ENCODE measurements around the gene CRYZ. TPM values are rescaled to one million over a fixed set of nuclear protein-coding genes. Genes with fewer than 3 reads are reported as not detected.
"Not testable (repeated sequence)": the region's sequence is repeated elsewhere in the genome, so short reads cannot be mapped to it uniquely, and the experiment has no call there.

The CRYZ gene
- total RNA-seq, 1 experiment from 2014 or later: 46.3 TPM

DNA sequence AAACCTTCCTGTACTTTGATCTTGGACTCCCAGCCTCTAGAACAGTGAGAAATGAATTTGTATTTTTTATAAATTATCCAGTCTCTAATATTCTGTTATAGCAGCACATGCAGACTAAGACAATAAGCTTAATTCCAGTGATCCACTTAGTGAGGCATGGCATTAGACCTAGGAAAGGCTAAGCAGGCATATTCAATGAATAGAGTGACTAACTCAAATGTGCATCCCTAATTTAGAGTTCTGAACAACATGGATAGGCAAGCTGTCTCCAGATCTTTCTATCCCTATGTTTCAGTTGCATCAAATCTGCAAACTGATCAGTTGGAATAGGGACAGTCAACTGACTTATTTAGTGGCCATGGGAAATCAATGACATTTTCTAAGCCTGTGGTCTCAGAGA lies 54.9 kb downstream of the CRYZ start:
- no peak for DNase-seq (ENCODE audit: low spot score)
- H3K27me3 ChIP-seq (replicated peaks; ENCODE audit: insufficient read depth, low read depth, low read length, poor library complexity): peaks cover 24% of the 10 kb centered on the region
- intact Hi-C loops (cut with micrococcal nuclease; ENCODE audit: unreplicated experiment): no loop called here
- BruUV-seq (replicated peaks): no TSS peak
- H3K4me3 ChIP-seq (ENCODE audit: low read depth, low read length, poor library complexity, severe bottlenecking): no peak overlapping the region
- no peaks in the 10 kb centered on the region for H3K36me3 ChIP-seq (ENCODE audit: insufficient read depth, low read length, poor library complexity, severe bottlenecking)
- no peaks in the 10 kb centered on the region for H3K9me3 ChIP-seq (ENCODE audit: low read depth, low read length, poor library complexity, severe bottlenecking)
- no peak overlapping the region for H3K27ac ChIP-seq (ENCODE audit: low read depth, low read length, poor library complexity, severe bottlenecking)
- ChIA-PET CTCF (no interaction called here), POLR2A (ENCODE audit: low non-redundant PET) (no interaction called here)
- H3K4me1 ChIP-seq (ENCODE audit: insufficient read depth, low read length, poor library complexity, severe bottlenecking): no peaks in the 10 kb centered on the region
- TF ChIP-seq, protein P1, sequence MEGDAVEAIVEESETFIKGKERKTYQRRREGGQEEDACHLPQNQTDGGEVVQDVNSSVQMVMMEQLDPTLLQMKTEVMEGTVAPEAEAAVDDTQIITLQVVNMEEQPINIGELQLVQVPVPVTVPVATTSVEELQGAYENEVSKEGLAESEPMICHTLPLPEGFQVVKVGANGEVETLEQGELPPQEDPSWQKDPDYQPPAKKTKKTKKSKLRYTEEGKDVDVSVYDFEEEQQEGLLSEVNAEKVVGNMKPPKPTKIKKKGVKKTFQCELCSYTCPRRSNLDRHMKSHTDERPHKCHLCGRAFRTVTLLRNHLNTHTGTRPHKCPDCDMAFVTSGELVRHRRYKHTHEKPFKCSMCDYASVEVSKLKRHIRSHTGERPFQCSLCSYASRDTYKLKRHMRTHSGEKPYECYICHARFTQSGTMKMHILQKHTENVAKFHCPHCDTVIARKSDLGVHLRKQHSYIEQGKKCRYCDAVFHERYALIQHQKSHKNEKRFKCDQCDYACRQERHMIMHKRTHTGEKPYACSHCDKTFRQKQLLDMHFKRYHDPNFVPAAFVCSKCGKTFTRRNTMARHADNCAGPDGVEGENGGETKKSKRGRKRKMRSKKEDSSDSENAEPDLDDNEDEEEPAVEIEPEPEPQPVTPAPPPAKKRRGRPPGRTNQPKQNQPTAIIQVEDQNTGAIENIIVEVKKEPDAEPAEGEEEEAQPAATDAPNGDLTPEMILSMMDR (conservative IDR thresholded peaks at IDR 0.05; ENCODE audit: low read depth, low read length): no peak
- TF ChIP-seq EZH2 (IDR thresholded peaks at IDR 0.05; ENCODE audit: borderline replicate concordance, low read depth, low read length, poor library complexity, severe bottlenecking): no peak

DNA sequence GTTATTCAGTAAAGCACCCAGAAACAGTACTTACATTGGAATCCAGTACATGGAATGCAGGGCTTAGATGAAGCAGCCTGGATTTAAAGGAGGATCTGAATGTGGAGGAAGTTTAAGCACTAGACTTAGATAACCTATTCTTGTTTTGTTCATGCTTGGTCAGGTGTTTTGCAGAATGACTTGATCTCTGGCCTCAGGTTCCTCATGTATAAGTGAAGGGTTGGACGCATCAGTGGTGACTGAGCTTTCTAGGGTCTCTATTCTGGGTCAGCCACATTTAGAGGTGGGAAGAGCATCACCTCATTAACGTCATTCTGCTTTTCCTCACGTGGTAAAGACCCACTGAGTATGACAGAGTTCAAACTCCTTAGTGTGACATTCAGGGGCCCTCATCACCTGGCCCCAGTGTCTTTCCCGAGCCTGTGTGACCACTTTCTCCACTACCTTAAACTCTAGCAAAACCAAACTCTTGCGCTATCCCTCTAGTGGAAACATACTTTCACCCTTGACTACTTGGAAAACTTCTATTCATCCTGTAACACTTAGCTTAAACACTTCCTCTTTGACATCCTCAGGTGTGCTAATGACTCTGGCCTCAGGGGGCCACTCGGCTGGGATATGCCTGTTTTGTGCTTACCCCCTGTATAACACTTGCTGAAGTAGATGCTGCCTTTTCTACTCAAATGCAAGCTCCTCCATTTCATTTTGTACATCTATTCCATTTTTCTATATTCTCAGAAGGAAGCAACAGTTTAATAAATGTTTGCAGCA lies 58.4 kb downstream of the CRYZ start:
- no TSS peak for BruUV-seq (replicated peaks)
- Histone ChIP-seq H3K4me1 (ENCODE audit: insufficient read depth, low read length, poor library complexity, severe bottlenecking) (no peaks in the 10 kb centered on the region), H3K27me3 (replicated peaks; ENCODE audit: insufficient read depth, low read depth, low read length, poor library complexity) (peaks cover 29% of the 10 kb centered on the region), H3K27ac (ENCODE audit: low read depth, low read length, poor library complexity, severe bottlenecking) (no peak overlapping the region), H3K36me3 (ENCODE audit: insufficient read depth, low read length, poor library complexity, severe bottlenecking) (no peaks in the 10 kb centered on the region), H3K4me3 (ENCODE audit: low read depth, low read length, poor library complexity, severe bottlenecking) (no peak overlapping the region), H3K9me3 (ENCODE audit: low read depth, low read length, poor library complexity, severe bottlenecking) (no peaks in the 10 kb centered on the region)
- CTCF ChIA-PET: no interaction called here
- DNase-seq (ENCODE audit: low spot score): no peak
- POLR2A ChIA-PET (ENCODE audit: low non-redundant PET): interaction anchor here (0.6 kb wide), 1 partner anchor 123 kb away, joined by 4 read pairs; no protein-coding TSS in a partner anchor
- no peak for TF ChIP-seq EZH2 (IDR thresholded peaks at IDR 0.05; ENCODE audit: borderline replicate concordance, low read depth, low read length, poor library complexity, severe bottlenecking)
- TF ChIP-seq, protein P1 (conservative IDR thresholded peaks at IDR 0.05; ENCODE audit: low read depth, low read length): no peak
- intact Hi-C loops (cut with micrococcal nuclease; ENCODE audit: unreplicated experiment): no loop called here

DNA sequence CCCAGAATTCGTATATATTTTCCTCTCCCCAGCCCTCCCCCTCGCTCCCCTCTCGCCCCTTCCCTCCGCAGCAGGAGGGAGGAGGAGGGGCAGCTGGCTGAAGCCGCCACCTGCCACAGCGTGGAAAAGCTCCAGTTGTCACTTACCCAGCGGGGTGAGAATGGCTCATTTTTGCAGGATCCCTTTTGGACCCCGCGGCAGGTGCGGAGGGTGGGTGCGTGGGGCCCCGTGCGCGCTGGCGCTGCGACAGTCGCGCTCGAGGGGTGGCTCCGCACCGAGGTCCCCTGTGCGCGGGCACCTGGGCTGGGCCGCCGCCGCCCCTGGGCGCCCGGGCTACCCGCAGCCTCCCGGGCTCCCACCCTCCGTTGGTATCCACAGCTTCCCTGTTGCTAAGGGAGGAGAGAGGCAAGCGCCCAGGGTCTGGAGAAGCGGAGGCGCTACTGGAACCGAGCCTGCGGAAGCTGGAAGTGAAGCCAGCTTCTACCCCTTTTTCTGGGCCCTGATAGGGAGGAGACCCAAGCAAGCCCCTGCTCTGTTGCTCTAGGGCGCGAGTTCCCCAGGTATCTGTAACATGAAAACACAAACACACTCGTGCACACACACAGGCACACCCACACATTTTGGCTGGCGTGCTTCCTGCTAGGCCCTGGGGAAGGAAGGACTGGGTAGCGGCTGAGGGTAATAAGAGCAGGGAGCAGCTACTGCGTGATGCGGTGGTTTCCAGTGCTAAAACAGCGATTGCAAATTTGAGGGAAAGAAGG lies 59.3 kb downstream of the CRYZ start, which contains the start of gene ERICH3:
Gene ERICH3 (minus strand): TSS at position 442 of the 761 bp plus-strand sequence. CDS start 273 bp downstream, at position 169.
- H3K4me3 ChIP-seq (ENCODE audit: low read depth, low read length, poor library complexity, severe bottlenecking): peak within 1 kb of the TSS; percentile 41
- no peak within 1 kb of the TSS for H3K27ac ChIP-seq (ENCODE audit: low read depth, low read length, poor library complexity, severe bottlenecking)
- DNase-seq (ENCODE audit: low spot score): peak; percentile 12
- TF ChIP-seq, protein P1 (conservative IDR thresholded peaks at IDR 0.05; ENCODE audit: low read depth, low read length): no peak
- no peak for TF ChIP-seq EZH2 (IDR thresholded peaks at IDR 0.05; ENCODE audit: borderline replicate concordance, low read depth, low read length, poor library complexity, severe bottlenecking)
- no peaks in the 10 kb centered on the region for H3K4me1 ChIP-seq (ENCODE audit: insufficient read depth, low read length, poor library complexity, severe bottlenecking)
- H3K9me3 ChIP-seq (ENCODE audit: low read depth, low read length, poor library complexity, severe bottlenecking): no peaks in the 10 kb centered on the region
- no TSS peak for BruUV-seq (replicated peaks)
- POLR2A ChIA-PET (ENCODE audit: low non-redundant PET): interaction anchor here (0.6 kb wide), 1 partner anchor 122 kb away, joined by 4 read pairs; no protein-coding TSS in a partner anchor
- CTCF ChIA-PET: interaction anchor here (1.0 kb wide), 1 partner anchor 16 kb away, joined by 3 read pairs; no protein-coding TSS in a partner anchor
- no peaks in the 10 kb centered on the region for H3K36me3 ChIP-seq (ENCODE audit: insufficient read depth, low read length, poor library complexity, severe bottlenecking)
- H3K27me3 ChIP-seq (replicated peaks; ENCODE audit: insufficient read depth, low read depth, low read length, poor library complexity): peaks cover 29% of the 10 kb centered on the region
- intact Hi-C loops (cut with micrococcal nuclease; ENCODE audit: unreplicated experiment): no loop called here

DNA sequence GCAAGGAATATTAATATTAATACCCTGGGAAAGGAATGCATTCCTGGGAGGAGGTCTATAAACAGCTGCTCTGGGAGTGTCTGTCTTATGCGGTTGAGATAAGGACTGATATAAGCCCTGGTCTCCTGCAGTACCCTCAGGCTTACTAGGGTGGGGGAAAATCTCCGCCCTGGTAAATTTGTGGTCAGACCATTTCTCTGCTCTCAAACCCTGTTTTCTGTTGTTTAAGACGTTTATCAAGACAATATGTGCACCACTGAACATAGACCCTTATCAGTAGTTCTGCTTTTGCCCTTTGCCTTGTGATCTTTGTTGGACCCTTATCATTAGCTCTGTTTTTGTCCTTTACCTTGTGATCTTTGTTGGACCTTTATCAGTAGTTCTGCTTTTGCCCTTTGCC lies 62.0 kb downstream of the CRYZ start:
- CTCF ChIA-PET; DNase-seq (ENCODE audit: low spot score); intact Hi-C loops (cut with micrococcal nuclease; ENCODE audit: unreplicated experiment); POLR2A ChIA-PET (ENCODE audit: low non-redundant PET); H3K9me3 ChIP-seq (ENCODE audit: low read depth, low read length, poor library complexity, severe bottlenecking); H3K27ac ChIP-seq (ENCODE audit: low read depth, low read length, poor library complexity, severe bottlenecking); H3K4me3 ChIP-seq (ENCODE audit: low read depth, low read length, poor library complexity, severe bottlenecking); H3K4me1 ChIP-seq (ENCODE audit: insufficient read depth, low read length, poor library complexity, severe bottlenecking); H3K36me3 ChIP-seq (ENCODE audit: insufficient read depth, low read length, poor library complexity, severe bottlenecking); BruUV-seq (replicated peaks): not testable (repeated sequence)
- peaks cover 26% of the 10 kb centered on the region for H3K27me3 ChIP-seq (replicated peaks; ENCODE audit: insufficient read depth, low read depth, low read length, poor library complexity)
